GM19395 (cell line): ENCODE data around the gene PLPPR1.
A peak's percentile ranks its signal among the peaks of the same experiment; 100 is the strongest.
"Not testable (repeated sequence)": the region's sequence is repeated elsewhere in the genome, so short reads cannot be mapped to it uniquely, and the experiment has no call there.

ENCODE experiments used
- ATAC-seq: cut with Tn5 transposase; IDR thresholded peaks from one replicate; pipeline ENCODE4 v1.9.1; 2021; ENCODE audit warnings: mild to moderate bottlenecking, moderate library complexity; ENCODE audit not compliant: unreplicated experiment

PLPPR1 gene

GRCh38 chr9:101274971-101275768, 246.6 kb downstream of the PLPPR1 start:
- no peak for ATAC-seq

- ATAC-seq: no peak
Observed at GRCh38 chr9:101275769-101276250, 247.3 kb downstream of the PLPPR1 start.

- not testable (repeated sequence) for ATAC-seq
Observed at GRCh38 chr9:101291043-101291442, 262.5 kb downstream of the PLPPR1 start.

DNA sequence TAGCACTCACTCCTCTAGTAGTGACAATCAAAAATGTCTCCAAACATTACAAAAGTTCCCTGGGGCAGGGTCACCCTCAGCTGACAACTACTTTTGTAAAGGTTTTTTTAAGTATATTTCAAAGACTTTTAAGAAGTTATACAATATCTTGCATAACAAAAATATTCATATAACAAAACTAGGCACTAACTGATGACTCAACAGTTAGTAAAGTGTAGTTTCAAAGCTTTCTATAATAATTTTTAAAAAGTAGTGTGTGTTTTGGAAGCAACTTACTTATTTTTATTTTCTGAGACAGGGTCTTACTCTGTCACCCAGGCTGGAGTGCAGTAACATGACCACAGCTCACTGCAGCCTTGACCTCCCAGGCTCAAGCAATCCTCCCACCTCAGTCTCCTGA, 271.4 kb downstream of the PLPPR1 start:
- no peak for ATAC-seq

DNA sequence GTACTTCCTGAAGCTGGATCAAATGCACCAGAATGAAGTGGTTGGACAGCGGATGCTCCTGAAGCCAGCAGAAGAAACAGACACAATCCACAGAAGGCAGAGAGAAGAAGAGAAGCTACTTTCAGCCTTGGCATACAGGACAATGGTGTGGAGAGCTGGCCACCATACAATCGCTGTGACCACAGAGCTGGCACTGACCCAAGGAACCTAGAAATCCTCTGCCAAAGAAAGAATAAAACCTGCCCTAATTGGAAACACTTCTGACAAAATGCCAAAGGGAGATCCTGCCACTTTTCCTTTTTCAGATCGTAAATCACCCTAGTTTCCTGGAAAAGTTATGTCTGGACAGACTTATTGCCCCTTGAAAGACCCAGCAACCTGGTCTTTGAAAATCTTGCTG, 278.5 kb downstream of the PLPPR1 start:
- no peak for ATAC-seq

- ATAC-seq: no peak
Observed at GRCh38 chr9:101307524-101308213, 279.1 kb downstream of the PLPPR1 start.

DNA sequence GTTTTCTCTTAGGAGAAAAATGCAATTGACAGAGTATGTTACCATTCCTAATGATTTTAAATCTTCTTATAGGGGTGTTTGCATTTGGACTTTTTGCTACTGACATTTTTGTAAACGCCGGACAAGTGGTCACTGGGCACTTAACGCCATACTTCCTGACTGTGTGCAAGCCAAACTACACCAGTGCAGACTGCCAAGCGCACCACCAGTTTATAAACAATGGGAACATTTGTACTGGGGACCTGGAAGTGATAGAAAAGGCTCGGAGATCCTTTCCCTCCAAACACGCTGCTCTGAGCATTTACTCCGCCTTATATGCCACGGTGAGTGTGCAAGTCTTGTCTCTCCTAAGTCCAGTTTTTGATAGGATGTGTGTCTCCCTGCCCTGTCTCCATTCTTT, 280.6 kb downstream of the PLPPR1 start:
- no peak for ATAC-seq

DNA sequence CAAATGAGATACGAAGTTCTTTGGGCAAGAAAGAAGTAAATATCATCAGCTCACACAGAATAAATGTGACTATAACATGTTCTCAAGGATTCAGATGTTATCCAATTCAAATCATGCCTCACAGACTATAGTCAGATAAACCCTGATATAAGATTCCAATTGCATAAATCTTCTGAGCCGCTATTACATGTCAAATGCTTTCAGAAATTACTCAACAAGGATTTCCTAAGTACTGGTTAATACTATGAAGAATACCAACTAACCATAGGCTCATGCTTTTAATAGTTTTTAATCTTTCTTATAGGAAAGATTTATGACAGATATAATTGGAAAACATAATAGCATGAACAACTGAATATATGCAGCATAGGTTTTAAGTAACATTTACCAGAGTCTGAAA, 282.7 kb downstream of the PLPPR1 start:
- no peak for ATAC-seq

DNA sequence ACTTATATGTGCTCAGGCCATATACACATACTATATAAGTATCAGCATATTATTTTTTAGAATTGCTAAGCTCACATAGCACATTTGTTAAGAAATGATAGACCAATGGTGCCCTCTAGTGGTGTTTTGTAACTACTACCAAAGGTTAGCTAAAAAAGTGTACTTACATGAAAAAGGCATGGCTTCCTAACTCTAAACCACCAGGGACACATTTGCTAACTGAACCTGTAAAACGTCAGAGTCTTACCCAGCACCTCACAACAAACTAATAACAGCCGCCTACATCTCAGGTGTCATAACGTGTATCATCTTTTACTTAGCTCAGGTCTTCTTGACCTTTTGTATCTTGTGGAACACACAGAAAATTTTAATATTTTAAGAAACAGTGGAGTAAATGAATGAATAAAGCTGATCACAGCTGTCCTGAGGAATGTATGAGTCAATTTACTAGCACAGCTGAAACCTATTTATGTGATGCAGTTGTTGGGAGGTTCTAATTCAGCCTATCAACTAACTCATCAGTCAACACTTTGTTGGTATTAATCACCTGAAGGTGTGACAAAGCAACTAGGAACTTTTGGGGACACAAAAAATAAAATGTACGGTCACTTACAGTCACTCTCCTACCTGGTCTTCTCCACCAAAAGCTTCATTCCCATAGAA, 283.4 kb downstream of the PLPPR1 start:
- ATAC-seq: peak; percentile 95

DNA sequence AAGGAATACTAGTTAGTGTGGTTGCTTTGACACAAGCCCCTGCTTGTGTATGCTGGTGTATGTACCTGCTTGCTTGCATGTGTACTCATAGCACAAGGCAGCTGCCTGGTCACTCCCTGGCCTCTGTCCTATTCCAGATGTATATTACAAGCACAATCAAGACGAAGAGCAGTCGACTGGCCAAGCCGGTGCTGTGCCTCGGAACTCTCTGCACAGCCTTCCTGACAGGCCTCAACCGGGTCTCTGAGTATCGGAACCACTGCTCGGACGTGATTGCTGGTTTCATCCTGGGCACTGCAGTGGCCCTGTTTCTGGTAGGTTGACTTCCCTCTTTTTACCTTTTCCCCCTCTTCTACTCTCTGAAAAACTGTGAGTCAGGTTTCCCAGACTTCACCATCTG, 284.1 kb downstream of the PLPPR1 start:
- ATAC-seq: no peak

DNA sequence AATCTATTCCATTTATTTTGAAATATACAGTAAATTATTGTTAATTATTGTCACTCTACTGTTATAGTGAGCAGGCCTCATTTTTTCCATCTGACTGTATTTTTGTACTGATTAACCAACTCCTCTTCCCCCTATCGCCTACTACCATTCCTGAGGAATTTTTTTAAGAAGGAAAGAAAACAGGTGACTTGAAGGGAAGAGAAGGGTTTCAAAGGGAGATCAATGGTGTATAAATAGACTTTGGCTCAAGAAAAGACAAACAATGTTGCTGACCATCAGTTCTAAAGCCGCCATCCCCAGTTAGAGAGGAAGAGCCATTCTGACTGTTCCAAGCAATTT, 286.6 kb downstream of the PLPPR1 start:
- ATAC-seq: no peak

DNA sequence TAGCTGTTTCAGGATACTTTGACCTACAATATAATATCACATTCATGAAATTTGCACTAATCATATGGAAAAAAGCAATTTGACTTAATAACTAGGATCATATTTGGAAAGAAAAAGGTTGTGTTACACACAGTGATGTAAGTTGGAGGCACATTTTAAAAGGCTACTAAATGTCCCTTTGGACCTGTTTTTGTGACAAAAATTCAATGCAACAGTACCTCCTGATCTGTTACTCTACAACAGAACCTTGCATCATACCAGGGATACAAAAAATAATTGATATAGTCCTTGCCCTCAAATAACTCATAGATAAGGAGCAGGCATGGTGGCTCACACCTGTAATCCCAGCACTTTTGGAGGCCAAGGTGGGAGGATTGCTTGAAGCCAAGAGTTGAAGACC, 289.2 kb downstream of the PLPPR1 start:
- no peak for ATAC-seq

DNA sequence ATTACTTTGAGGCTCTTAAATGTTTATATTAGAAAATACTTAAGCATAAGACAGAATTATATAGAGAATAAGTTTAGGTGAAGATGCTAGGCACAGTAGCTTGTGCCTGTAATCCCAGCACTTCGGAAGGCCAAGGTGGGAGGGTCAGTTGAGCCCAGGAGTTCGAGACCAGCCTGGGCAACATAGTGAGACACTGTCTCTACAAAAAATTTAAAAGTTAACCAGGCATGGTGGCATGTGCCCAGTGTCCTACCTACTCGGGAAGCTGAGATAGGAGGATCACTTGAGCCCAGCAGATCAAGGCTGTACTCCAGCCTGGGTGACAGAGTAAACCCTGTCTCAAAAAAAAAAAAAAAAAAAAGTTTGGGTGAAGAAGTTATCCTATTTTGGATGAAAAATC, 294.6 kb downstream of the PLPPR1 start:
- ATAC-seq: no peak

DNA sequence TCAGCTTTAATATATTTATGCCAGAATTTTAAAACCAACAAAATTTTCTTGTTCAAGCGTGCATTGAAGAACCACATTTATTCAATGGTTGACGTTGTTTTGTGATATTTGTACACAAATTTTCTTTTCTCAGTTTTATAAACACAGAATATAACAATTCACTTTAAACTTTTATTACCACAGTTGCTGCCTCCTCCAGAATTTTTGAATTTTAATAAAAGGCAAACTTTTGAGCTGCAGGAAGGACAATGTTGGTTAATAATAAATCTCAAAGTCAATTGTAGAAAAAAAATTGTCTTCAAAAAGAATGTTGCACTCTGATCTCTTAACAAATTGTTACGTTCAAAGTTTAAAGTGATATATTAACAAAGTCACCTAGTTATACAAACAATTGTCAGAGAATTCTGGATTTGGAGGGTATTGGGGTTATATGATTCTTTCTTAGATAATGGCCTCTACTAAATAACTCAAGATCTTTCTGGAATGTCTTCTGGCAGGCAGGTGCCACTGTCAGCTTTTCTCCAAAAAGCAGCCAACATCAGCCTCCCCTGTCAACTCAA, 295.8 kb downstream of the PLPPR1 start:
- ATAC-seq: no peak

DNA sequence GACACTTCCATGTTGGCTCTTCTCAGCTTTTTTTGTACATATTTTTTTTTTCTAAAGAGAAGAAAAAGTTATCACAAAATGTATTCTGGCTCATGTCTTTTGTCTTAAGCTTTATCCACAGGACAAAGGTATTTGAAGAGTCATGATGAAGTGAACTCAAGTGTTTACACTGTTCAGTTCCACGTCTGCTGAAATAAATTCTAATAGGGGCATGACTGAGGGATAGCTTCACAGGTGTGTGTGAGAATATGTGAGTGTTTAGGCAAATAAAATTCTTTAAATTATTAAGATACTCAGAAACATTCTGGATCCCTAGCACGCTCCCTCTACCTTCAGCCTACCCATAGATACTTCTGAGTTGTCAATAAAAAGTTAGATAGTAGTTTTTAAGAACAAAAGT, 296.5 kb downstream of the PLPPR1 start:
- no peak for ATAC-seq

GRCh38 chr9:101326035-101326434, 297.5 kb downstream of the PLPPR1 start:
- no peak for ATAC-seq

GRCh38 chr9:101326501-101326900, 298.0 kb downstream of the PLPPR1 start:
- ATAC-seq: no peak

GRCh38 chr9:101327422-101327909, 298.9 kb downstream of the PLPPR1 start:
- ATAC-seq: not testable (repeated sequence)

DNA sequence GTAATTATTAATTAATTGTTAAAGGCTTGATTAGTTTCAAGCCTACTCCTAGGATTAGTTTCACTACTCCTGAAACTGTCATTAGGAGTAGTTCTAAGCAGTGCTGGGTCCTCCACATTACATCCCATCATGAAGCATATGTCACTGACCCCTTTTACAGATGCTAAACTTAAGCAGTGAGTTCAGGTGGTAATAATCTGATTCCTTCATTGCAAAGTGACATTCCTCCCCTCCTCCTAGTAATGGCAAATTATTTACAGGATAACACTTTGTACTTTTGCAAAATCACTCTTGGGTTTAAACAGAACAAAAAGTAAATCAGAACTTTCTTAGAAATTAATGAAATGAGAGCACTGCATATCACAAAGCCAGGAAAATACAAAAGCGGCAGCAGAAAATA, 303.8 kb downstream of the PLPPR1 start:
- ATAC-seq: no peak

DNA sequence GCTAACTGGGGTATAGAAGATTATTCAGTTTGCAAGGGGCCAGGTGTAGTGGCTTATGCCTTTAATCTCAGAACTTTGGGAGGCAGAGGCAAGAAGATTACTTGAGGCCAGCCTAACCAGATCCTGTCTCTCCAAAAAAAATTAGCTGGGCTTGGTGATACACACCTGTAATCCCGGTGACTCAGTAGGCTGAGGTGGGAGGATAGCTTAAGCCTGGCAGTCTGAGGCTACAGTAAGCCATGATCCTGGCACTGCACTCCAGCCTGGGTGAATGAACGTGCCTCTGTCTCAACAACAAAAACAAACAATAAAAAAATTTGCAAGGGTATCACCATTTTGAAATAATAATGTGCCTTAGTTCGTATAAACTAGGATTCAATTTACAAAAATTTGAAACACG, 305.0 kb downstream of the PLPPR1 start:
- ATAC-seq: no peak

GRCh38 chr9:101333926-101334702, 305.6 kb downstream of the PLPPR1 start:
- ATAC-seq: no peak
